GM11168 (cell line): ENCODE data around the gene GABRB1.
"Not testable (repeated sequence)": the region's sequence is repeated elsewhere in the genome, so short reads cannot be mapped to it uniquely, and the experiment has no call there.

Experiments used
- in situ Hi-C: fragments of 300-500 bp; cut with MboI; formaldehyde crosslinking; loops from one replicate; pipeline ENCODE4 v1.12.0; 2022; ENCODE audit warnings: low sequenced_read_pairs; ENCODE audit not compliant: unreplicated experiment

The GABRB1 gene

DNA sequence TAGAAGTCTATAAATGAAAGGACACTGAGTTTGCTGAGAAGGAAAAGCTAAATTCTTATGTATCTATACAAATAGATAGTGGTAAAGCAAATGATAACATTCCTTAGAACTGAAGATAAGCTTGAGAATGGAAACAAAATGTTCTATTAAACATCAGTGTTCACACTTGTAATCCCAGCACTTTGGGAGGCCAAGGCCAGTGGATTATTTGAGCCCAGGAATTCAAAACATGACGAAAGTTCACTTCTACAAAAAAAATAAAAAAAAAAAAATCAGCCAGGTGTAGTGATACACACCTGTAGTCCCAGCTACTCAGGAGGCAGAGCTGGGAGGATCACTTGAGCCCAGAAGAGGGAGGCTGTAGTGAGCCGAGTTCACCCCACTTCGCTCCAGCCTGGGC, 232.4 kb downstream of the GABRB1 start:
- in situ Hi-C loops: no loop called here

DNA sequence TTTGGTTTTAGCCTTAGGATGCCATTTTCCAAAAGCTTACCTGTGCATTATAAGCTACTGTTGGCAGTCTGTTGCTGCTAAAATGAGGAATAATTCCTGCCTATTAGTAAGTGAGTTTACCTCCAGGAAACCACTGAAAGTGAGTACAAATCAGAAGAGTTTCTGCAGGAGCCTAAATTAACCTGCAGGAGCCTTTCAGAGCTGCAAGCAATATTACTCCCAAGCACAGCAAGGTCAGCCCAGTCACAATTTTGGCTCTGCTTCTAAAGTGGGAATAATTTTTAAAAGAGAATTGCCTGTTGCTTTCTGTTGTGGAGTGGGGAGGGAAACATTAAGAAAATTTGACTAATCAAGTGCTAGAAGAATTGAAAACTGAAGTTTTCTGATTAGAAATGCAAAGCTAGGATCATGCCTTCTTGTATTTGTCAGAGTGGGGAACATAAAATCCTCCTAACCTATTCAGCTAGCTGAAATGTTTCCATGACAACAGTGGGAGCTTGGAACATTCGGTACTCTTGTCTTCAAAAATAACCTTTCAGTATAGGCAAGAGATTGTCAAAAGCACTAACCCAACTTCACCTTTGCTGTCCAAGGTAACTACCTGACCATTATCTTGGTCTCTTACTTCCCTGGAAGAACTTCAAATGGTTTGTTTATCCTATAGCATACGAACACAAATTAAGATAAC, 239.0 kb downstream of the GABRB1 start:
- in situ Hi-C loops: no loop called here

DNA sequence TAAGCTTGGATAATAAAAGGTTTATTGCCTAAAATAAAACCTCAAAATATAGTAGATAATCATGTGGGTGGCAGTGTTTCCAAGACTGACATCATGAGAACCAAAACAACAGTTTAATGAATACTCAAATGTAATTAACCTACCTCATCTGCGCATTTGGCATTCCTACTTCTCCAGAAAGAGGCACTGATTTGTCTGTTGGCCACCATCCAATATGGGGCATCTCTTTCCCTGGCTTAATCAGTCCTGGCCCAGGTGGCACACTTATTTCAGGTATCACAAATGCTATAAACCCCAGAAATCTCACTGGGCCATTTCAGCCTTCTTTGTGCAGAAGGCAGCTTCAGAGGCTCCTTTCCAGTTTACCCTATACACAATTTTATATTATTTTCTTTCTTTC, 239.9 kb downstream of the GABRB1 start:
- in situ Hi-C loops: no loop called here

DNA sequence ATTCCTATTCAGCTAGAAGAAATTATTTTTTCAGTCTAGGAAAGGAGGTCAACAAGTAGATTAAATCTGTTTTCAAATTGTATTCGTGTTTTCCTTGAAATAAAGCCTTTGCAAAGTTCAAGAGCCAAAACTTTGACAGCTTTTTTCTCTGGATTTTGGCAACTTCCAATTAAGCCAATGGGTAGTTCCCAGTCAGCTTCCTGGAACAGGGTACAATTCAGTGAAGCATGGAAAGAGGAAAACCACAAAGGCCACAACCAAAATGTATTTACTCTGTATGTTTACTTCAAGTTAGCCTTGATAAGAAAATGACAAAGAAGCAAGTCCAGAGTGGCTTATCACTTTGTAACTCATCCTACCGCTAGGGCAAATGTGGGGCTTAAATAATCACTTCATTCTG, 243.5 kb downstream of the GABRB1 start:
- in situ Hi-C loops: no loop called here

DNA sequence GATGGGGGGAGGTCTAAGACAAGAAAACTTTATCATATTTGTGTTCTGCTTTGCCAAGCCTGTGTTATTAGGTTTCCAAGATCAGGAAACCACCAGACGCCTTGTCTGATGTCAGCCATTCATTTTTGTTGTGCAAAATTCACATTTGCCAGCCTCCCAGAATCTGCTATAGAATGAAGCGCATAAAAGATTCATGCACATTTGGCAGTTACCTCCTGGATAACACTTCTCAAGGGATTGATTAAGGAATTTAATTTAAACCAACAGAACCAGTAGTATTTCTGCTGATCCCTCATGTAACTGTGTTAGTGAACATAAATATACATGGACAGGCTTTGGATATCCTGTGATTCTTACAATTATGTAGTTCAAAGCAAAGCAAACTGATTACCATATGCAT, 244.2 kb downstream of the GABRB1 start:
- in situ Hi-C loops: no loop called here

DNA sequence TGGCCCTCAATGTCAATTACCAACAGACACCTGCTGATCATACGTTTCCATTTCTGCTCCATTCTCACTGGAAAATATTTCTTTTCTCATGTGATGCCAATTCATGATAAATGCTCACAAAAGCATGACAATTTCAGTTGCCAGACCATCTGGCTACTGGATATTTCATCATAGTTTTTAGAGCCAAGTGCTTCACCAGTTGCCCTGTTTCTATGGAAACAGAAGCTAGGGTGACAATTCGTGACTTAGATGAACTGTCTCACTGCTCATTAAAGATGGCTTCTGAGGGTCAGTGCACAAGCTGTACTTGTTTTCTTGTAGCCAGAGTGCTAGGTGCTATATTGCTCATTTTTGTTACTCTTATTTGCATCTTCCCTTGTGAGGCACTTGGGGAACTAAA, 247.3 kb downstream of the GABRB1 start:
- in situ Hi-C loops: no loop called here

DNA sequence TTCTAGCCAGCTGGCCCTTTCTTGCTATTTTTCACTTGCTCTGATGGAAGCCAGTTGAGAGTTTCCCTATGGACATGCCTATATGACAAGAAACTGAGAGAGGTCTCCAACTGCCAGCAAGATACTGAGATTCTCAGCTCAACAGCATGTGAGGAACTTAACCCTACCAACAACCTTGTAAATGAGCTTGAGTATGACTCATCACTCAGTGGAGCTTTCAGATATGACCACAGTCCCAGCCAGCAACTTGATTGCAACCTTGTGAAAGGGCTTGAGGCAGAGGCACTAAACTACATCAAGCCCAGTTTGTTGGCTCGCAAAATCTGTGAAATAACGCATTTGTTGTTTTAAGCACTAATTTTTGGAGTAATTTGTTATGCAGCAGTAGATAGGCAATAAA, 256.4 kb downstream of the GABRB1 start:
- in situ Hi-C loops: no loop called here

DNA sequence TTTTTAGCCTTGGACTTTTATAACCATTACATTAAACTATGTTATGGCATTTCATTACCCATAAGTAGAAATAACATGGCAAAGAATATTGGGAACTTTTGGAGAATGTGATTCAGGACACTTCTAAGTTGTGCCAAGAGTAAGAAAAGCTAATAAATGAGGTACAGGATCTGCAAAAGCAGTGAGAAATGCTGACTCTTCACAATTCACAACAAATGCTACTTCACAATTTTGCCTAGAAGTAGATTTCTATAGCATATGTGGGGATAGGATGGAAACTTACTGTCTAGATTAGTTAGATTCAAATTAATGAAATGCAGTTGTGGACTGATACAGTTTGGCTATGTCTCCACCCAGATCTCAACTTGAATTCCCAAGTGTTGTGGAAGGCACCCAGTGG, 258.4 kb downstream of the GABRB1 start:
- in situ Hi-C loops: no loop called here

DNA sequence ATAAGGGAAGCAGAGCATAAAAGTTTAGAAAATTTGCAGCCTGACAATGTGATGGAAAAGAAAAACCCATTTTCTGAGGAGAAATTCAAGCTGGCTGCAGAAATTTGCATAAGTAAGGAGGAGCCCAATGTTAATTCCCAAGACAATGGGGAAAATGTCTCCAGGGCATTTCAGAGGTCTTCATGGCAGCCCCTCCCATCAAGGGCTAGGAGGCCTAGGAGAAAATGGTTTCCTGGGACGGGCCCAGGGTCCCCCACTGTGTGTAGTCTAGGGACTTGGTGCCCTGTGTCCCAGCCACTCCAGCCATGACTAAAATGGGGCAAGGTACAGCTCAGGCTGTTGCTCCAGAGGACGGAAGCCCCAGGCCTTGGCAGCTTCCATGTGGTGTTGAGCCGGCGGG, 259.5 kb downstream of the GABRB1 start:
- in situ Hi-C loops: not testable (repeated sequence)

DNA sequence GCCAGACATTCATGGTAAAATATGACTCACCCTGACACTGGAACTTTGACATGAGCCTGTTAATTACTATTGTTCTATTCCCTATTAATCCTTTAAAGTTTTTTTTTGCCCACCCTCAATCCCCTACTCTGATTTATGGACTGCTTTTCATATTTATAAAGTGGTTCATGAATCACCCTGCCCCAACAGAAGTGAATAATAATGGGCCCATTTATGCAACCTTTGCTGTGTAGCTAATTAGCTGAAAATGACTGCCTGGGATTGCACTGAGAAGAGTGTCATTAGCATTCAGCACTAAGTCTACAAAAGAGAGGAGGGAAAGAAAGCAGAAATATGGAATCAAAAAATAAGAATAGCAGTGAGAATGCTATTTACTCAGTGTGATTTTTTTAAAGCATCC, 277.8 kb downstream of the GABRB1 start:
- in situ Hi-C loops: no loop called here

DNA sequence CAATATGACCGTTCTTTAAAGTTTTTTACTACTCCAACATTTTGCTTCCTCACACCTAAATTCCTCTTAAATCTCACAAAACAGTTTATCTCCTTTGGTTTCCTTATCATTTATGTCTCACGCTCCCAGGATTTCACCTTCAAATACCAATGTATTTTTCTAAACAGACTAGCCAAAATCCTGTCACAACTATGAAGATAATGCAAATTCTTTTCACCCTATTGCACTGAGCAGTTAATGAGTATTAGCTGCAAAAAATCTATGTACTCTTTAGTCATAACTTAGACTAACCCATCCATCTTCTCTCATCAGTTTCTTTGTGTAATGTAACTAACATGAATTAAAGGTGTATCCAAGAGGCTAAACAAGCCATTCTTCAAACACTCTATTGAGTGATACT, 280.8 kb downstream of the GABRB1 start:
- in situ Hi-C loops: no loop called here

DNA sequence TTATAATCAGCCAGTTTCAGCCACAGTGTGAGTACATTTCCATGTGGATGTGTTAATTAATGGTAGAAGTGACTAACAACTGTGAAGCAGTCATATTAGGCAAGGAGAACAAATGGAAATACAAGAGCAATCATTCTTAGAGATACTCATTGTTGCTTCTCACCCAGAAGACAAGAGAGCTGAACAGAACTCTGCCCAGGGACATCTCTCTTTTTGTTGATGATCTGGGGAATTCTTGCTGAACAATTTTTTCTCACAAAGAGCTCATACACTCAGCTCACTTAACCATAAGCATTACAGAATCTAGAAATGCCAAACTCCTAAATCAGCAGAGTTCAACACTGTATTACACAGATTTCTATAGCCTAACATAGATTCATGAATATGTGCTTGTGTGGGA, 282.0 kb downstream of the GABRB1 start:
- in situ Hi-C loops: no loop called here

DNA sequence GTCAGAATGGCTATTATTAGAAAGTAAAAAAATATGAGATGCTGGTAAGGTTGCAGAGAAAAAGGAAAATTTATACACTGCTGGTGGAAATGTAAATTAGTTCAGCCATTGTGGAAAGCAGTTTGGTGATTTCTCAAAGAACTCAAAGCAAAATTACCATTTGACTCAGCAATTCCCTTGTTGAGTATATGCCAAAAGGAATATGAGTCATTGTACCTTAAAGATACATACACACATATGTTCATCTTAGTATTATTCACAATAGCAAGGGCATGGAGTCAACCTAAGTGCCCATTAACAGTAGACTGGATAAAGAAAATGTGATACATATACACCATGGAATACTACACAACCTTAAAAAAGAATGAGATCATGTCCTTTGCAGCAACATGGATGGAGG, 284.0 kb downstream of the GABRB1 start:
- in situ Hi-C loops: no loop called here

DNA sequence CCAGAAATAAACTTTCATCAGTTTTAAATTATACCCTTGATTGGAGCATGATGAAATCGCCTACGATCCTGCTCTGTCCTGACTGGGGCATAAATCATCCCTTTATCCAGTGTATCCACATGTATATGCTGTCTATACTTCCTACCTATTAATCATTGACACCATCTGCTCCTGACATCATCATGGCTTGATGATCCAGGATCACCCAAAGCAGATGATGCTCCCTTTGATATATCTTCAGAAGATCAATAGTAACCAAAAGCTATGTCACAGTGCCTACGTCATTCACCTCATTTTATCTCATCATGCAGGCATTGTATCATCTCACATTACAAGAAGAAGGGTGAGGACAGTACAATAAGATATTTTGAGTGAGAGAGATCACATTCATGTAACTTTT, 294.7 kb downstream of the GABRB1 start:
- in situ Hi-C loops: no loop called here

DNA sequence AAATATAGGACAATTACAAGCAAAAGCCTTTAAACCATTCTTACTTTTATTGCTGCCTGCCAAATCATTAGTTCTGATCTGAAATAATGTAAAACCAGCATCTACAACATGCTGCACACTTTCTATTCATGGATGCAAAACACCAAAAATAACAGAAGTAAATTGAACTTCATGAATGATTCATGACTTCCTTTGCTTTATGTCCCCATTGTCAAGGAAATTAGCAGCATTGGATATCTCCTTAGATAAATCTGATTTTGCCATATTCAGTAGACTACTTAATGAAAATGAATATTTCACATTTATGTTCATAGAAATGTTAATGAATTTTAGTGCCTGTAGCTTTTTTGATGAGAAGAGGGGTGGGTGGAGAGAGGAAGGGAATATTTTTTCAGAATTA, 299.5 kb downstream of the GABRB1 start:
- in situ Hi-C loops: no loop called here

DNA sequence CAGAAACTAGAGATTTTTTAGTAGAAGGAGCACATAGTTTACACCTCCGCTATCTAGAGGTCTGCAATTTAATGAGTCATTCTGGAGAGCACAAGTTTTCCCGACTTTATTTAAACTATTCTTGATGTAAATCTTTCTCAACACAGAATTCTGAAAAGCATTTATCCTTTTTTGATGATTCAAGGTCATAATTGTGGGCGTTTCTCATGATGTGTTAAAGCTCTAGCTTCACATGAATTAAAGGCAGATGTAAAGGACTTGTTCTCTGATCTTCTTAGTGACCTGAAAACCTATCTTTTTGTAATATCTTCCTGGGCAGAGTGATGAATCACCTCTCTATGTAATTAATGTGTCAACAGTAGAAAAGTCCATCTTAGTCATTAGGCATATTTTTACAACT, 303.3 kb downstream of the GABRB1 start:
- in situ Hi-C loops: no loop called here

DNA sequence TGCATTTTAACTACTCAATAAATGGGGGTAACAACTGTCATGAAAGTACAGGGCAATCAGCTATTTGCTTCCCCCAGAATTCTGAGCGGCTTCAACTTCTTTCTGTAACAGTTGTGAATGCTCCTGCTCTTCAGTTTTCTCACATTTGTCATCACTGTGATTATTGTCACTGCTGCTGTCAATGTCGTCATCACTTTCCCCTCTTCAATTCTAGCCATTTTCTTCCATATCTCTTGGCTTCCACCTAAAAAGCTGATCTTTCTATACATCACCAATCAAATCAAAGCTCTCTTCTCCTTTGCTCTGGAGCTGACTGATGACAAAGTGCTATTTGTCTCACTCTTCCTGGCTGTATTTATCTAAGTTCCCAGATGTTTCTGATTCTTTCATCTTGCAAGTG, 306.5 kb downstream of the GABRB1 start:
- in situ Hi-C loops: no loop called here

DNA sequence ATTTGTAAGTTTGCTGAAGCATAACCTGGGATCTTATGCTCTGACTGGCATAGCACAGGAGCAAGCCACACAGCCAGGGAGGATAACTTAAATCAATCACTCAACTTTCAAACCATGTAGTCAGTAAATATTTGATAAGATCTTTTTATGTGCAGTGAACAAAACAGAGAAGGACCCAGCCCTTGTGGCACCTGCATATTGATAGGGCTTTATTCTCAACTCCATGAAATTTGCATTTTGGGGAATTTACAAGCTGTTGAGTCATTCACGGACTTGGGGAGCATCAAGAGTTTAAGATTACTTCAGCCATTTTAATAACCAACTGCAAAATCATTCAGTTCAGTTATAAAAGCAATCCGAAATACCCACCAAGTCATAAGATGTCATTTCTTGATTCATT, 309.5 kb downstream of the GABRB1 start:
- in situ Hi-C loops: no loop called here

DNA sequence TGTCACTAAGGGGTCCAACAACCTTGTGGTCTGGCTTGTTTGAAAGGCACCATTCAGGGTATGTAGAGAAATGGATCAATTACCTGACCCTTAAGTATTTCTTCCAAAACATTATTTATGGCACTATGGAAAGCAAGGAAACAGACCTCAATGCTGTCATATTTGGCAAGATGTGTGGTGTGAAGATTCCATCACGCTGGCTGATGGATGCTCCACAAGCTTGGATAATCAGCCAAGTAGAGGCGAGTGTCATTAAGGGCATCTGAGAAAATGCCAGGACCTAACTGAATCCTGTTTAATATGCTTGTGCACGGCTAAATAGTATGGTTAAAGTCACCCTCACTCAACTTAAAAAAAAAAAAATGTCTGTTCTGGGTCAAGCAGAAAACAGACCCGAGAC, 311.4 kb downstream of the GABRB1 start:
- in situ Hi-C loops: no loop called here

DNA sequence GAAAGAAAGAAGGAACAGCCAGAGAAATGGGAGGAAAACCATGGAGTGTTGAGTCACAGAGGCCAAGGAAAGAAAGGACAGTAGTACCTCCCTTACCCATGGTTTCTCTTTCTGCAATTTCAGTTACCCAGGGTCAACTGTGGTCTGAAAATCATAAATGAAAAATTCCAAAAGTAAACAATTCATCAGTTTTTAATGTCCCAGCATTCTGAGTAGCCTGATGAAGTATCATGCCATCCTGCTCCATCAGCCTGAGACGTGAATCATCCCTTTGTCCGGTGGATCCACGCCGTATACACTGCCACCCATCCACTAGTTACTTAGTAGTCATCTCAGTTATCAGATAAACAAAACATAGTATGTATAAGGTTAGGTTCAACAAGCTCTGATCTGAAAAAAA, 318.0 kb downstream of the GABRB1 start:
- in situ Hi-C loops: no loop called here

DNA sequence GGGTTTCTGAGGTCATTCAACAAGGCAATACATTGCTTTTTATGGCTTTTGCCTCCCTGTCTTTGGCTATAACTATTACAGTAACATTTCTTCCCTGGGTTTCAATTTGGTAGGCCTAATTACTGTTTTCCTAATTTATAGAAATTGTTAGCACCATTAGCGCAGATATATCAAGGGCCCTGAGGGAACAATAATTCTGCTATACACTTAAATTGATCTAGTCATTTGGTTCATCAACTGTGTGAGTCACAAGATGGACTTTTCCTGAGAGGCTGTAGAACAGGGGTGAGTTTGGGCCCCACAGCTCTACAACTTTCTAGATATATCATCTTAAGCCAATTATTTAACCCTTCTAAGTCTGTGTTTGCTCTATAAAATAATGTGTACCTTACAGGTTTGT, 324.2 kb downstream of the GABRB1 start:
- in situ Hi-C loops: no loop called here

DNA sequence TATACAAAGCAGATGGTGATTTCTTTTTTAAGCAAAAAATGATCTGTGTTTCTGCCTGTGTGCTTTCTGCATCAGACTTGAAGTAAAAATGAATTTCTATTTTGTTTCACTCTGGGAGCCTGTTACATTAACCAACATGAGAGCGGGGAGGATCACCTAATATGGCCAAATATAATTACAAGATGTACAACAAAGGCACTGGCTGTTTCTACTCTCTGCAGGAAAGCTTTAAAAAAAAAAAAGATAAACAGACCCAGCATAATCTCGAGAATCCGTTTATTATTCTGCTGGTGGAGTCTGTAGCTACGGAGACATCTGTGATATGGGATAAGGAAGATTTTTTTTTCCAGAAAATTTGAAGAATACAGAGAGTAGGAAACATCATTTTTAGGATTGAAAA, 328.5 kb downstream of the GABRB1 start:
- in situ Hi-C loops: no loop called here

DNA sequence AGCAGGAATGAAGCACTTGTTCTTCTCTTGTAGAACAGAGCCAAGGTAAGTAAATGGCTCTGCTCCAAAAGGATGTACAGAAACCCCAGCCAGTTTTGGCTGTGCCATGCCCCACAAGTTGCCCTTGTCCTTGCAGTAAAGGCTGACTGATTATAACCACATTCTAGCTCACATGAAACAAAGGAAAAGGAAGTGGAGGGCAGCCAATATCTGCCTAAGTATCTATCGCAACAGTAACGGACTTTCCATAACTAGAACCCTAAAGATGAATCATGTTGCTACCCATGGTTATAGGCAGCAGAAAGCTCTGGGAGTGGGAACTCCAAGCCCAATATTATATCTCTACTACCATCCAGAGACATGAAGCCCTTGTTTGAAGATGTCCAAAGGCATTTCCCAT, 336.4 kb downstream of the GABRB1 start:
- in situ Hi-C loops: no loop called here
